HG03469 (cell line): ENCODE measurements around the gene MKKS.
A peak's percentile ranks its signal among the peaks of the same experiment; 100 is the strongest.
"Not testable (repeated sequence)": the region's sequence is repeated elsewhere in the genome, so short reads cannot be mapped to it uniquely, and the experiment has no call there.

Experiments
- ATAC-seq: cut with Tn5 transposase; IDR thresholded peaks from one replicate; pipeline ENCODE4 v1.9.1; 2021; ENCODE audit warnings: mild to moderate bottlenecking, moderate library complexity, moderate number of reproducible peaks; ENCODE audit not compliant: unreplicated experiment

The MKKS gene

DNA sequence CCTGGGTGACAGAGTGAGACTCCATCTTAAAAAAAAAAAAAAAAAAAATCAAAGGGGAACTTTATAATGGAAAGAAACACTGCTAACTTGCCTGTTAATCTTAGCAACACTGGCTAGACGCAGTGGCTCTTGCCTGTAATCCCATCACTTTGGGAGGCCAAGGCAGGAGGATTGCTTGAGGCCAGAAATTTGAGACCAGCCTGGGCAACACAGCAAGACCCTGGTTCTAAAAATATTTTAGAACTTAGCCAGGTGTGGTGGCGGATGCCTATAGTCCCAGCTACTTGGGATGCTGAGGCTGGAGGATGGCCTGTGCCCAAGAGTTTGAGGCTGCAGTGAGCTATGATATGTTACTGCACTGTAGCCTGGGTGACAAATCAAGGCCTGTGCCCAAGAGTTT is 16.8 kb downstream of the MKKS start:
- not testable (repeated sequence) for ATAC-seq

DNA sequence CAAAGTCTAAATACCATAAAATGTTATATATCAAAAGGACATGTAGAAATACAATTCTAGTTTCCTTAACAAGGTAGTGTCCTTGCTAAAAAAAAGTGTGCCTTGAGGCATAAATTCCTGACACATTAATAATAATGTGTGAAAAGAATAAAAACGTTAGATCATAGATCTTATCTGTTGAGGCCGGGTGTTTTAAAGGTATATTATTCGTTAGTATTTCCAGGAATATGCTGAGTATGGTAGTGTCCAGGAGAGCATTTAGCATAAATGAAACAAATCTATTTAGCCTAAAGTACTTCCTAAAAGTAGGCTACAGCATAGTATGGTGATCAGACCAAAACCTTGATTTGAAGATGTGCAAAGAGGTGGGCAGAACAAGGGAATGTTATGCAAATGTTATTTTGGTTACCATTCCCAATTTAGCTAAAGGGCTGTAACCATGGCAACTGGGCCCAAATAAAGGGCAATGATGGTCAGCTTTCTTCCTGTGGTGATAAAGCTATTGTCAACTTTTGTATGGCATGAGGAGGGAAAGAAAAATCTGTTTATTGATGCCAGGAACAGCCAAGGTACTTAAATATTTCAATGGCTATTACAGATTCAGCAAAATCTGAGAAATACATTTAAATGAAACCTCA is 18.9 kb downstream of the MKKS start:
- no peak for ATAC-seq

DNA sequence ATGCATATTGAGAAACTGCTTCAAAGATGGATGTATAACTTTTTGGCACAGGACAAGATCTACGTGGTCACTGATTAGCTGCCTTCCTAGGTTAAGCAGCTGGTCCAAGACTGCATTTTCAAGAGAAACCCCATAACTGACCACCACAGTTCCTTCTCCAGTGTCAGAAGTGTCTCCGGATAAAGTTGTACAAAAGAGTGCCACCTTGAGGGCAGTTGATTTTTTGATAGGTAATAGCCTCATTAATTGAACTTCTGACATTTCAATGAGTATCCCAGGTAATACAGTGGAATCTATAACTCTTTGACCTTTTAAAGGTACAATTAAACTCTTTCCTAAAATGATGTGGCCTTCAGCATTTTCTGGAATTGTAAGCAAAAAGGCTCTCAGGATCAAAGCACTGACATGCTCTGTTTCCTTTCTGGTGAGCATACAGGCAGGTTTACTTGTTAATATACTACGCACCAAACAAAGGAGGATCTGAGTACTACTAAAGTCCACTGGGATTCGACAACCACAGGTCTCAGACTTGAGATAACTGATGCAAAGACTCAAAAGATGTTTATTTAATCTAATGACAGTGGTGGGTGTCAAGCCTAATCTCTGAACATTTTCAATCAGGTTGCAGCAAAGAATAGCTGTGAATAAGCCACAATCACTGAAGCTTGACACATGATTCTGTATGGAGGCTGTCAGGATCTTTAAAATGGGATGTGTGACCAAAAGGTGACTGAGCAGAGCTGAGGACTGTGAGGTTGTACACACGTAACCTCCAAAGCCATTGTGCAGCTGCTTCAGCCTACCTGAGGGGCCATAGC is 21.2 kb downstream of the MKKS start:
- no peak for ATAC-seq

DNA sequence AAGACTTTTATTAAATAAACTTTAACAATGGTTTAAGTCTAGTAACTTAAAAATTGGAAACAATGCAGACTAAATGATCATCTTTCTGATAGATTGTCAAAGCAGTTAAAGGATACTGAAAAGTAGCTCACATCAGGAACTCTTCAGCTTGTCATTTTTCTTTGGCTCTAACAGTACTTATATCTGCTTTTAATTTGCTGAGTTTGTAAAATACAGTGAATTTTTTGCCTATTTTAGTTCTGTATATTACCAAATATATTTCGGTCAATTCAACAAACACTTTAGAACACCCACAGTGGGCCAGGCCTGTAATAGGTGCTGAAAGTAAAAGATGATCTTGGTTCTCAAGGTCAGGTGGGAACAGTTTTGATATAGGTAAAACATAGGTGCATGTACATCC is 22.3 kb downstream of the MKKS start:
- no peak for ATAC-seq

GRCh38 chr20:10408108-10408813 is 25.8 kb downstream of the MKKS start:
- ATAC-seq, result no peak

GRCh38 chr20:10404959-10405530 is 29.0 kb downstream of the MKKS start:
- no peak for ATAC-seq

- ATAC-seq, result no peak
Observed at GRCh38 chr20:10404023-10404628, 29.9 kb downstream of the MKKS start.

- ATAC-seq, result peak; percentile 58
Observed at GRCh38 chr20:10402938-10403608, 30.9 kb downstream of the MKKS start.

- ATAC-seq, result no peak
Observed at GRCh38 chr20:10398834-10399369, 35.1 kb downstream of the MKKS start.

DNA sequence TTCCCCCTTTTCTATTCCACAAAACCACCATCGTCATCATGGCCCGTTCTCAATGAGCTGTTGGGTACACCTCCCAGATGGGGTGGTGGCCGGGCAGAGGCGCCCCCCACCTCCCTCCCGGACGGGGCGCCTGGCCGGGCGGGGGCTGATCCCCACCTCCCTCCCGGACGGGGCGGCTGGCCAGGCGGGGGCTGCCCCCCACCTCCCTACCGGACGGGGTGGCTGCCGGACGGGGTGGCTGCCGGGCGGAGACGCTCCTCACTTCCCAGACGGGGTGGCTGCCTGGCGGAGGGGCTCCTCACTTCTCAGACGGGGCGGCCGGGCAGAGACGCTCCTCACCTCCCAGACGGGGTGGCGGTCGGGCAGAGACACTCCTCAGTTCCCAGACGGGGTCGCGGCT is 39.3 kb downstream of the MKKS start:
- not testable (repeated sequence) for ATAC-seq

DNA sequence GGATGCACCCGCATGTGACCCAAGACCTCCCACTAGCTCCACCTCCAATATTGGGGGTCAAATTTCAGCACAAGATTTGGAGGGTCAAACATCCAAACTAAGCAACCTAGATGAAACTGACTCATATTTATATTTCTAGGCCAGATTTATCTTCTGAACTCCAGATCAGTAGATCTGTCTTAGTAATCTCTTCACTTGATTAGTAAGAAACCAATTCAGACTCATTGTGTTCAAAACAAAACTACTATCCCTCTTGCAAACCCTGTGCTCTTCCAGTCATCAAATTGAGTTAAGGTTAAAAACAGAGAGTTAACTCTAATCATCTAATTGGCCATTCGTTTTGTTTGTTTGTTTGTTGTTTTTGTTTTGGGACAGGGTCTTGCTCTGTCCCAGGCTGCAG is 43.3 kb downstream of the MKKS start:
- no peak for ATAC-seq

DNA sequence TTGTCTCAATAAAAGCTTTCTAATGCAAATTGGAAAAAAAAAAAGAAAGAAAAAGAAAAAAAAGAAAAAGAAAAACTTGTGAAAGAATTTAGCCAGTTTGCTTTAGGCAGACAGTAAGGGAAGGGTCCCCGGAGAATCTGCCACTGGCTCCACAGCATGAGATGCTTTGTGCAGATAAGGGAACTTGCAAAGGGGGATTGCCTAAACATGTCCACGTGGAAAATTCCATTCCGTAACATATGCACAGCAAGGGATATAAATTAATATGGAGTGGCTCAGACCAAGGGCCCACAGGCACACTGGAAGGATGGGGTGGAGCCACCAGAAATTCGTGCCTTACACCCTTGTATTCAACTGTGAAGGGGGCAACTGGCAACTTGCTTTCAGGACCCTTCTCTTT is 45.4 kb downstream of the MKKS start:
- ATAC-seq, result no peak

DNA sequence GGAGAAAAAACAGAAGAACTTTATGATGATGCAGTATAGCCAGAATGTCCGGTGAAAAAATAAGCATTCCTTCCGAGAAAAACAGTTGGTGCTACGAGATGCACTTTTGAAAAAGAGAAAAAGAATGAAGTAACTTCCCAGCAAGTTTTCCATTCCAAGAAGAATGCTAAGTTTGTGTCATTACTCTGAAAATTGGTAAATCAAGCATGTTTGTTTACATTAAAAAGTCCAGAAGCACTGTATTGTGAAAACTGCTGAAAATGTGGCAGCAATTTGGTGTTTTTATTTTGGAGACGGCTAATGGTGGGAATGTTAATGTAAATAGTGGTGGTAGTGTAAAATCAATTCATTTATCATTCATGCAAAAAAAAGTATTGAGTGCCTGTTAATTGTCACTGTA is 46.3 kb downstream of the MKKS start:
- ATAC-seq, result no peak

DNA sequence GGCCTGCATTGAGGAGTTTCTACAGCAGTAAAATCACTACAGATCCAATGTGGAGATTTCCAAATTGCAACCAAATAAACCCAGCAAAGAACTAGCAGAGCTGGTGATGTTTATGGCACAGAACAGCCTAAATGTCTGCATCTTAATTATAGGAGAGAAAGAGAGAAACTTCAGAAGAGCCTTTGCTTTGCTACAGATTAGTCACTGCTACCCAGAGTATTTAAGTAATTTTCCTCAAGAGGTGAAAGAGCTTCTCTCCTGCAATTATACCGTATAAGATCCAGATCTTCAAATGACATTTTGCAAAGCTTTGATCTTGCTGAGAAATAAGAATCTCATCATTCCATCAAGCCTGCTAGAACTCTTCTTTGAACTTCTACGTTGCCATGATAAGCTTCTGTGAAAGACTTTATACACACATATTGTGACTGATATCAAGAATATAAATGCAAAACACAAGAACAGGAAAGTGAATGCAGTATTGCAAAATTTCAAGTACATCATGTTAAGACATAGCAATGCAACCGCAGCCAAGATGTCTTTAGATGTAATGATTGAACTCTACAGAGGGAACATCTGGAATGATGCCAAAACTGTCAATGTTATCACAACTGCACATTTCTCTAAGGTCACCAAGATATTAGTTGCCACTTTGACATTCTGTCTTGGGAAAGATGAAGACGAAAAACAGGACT is 48.0 kb downstream of the MKKS start:
- no peak for ATAC-seq

DNA sequence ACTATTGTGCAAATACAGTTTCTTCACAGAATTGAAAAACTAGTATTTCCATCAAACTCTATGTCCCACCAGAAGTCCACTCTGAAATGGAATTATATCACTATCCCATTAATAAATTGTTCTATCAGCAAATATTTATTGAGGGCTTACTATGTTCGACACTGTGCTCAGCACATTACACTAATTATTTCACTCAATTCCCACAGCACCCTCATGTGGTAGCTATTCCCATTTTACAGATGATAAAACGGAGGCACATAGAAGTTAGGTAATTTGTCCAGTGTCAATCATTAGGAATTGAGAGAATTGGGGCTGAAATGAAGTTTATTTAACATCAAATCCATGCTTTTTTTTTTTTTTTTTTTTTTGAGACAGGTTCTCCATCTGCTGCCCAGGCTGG is 52.5 kb downstream of the MKKS start:
- no peak for ATAC-seq

GRCh38 chr20:10379761-10380160 is 54.3 kb downstream of the MKKS start:
- ATAC-seq, result no peak

- ATAC-seq, result no peak
Observed at GRCh38 chr20:10376270-10377075, 57.5 kb downstream of the MKKS start.

DNA sequence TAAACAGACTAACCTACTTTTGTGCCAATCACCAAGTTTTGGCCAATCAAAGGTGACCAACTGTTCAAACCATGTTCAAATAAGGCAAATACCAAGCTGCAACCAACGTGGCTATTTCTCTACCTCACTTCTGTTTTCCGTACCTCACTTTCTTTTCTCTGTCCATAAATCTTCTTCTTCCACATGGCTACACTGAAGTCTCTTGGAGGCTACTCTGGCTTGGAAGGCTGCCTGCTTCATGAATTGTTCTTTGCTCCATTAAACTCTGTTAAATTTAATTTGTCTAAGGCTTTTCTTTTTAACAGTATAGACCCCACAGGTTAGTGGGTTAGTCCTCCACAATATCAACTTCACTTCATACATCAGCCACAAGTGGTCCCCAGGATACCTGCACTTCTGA is 58.8 kb downstream of the MKKS start:
- no peak for ATAC-seq

- ATAC-seq, result no peak
Observed at GRCh38 chr20:10374036-10374435, 60.0 kb downstream of the MKKS start.
